ENCODE results near the gene PAMR1.
"Not testable (repeated sequence)": the region's sequence is repeated elsewhere in the genome, so short reads cannot be mapped to it uniquely, and the experiment has no call there.

Gene PAMR1

DNA sequence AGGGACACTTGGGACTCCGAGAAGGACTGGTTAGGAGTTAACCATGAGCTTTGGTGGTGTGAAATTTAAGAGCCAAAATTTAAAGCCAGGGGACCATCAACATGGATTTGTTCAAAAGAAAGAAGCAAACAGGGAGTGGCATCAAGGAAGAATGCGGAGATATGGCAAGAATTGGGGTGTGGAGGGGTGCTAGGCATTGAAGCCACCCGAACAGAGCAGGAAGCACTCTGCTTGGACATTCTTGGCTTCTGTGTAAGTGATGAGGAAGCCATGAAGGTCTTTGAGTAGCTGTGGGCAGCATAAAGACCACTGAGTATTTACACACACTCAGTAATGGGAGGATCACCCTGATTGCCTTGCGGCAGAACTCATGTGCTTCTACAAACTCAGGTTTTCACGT lies 27.2 kb upstream of the PAMR1 start:
- ChIA-PET POLR2A (no interaction called here), CTCF (no interaction called here)
- no peak for DNase-seq (ENCODE audit: extremely low spot score)
- TF ChIP-seq ZNF384 (IDR thresholded peaks at IDR 0.05) (no peak), LEF1 (IDR thresholded peaks at IDR 0.05; ENCODE audit: borderline replicate concordance) (no peak), BHLHE40 (IDR thresholded peaks at IDR 0.05; ENCODE audit: borderline replicate concordance) (no peak)

DNA sequence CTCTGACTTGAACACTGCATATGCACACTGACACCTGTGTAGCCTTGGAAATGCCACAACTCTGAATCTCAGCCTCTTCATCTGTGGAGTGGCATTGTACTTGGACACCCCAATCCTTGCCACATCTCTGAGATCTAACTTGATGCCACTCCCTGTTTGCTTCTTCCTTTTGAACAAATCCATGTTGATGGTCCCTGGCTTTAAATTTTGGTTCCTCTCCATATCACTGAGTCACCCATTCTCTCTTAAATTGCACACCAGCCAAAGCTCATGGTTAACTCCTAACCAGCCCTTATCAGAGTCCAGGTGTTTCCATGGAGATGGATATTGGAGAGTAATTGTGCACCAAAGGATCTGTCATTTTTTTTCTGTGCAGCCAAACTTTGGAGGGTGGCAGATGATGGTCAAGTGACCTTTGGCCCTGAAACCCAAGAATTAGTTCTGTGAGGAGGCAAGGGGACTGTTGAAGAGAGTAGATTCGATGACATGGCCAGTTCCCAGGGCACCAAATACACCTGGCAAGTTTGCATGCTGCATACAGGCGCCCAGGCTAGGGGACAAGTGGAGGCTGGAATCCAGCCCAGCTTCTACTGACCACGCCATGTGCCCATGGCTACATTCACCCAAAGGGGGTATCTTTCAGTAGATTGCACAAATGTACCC lies 25.1 kb upstream of the PAMR1 start:
- DNase-seq (ENCODE audit: extremely low spot score), result no peak
- TF ChIP-seq FOXK2 (IDR thresholded peaks at IDR 0.05), result no peak
- TF ChIP-seq ARNT (IDR thresholded peaks at IDR 0.05), result no peak
- no peak for TF ChIP-seq SUZ12 (IDR thresholded peaks at IDR 0.05)
- TF ChIP-seq HDGF (IDR thresholded peaks at IDR 0.05; ENCODE audit: borderline replicate concordance), result no peak
- TF ChIP-seq SP1 (IDR thresholded peaks at IDR 0.05), result no peak
- TF ChIP-seq FOXM1 (IDR thresholded peaks at IDR 0.05; ENCODE audit: borderline replicate concordance), result no peak
- TF ChIP-seq NFRKB (IDR thresholded peaks at IDR 0.05), result no peak
- TF ChIP-seq L3MBTL2 (conservative IDR thresholded peaks at IDR 0.05), result no peak
- TF ChIP-seq ZNF384 (IDR thresholded peaks at IDR 0.05), result no peak
- TF ChIP-seq FOXA1 (IDR thresholded peaks at IDR 0.05), result no peak
- no peak for TF ChIP-seq TARDBP (IDR thresholded peaks at IDR 0.05)
- no peak for TF ChIP-seq CTBP1 (IDR thresholded peaks at IDR 0.05; ENCODE audit: borderline replicate concordance)
- no peak for TF ChIP-seq PKNOX1 (IDR thresholded peaks at IDR 0.05)
- no peak for TF ChIP-seq BHLHE40 (IDR thresholded peaks at IDR 0.05; ENCODE audit: borderline replicate concordance)
- TF ChIP-seq ELF4 (IDR thresholded peaks at IDR 0.05), result no peak
- no peak for TF ChIP-seq LEF1 (IDR thresholded peaks at IDR 0.05; ENCODE audit: borderline replicate concordance)
- POLR2A ChIA-PET, result no interaction called here
- CTCF ChIA-PET, result interaction anchor here (0.6 to 1.6 kb wide), 3 partner anchors 270 to 708 kb away, joined by 3 to 5 read pairs (median 3); no protein-coding TSS in a partner anchor

GRCh38 chr11:35549787-35550186 lies 24.4 kb upstream of the PAMR1 start:
- no peak for TF ChIP-seq L3MBTL2 (conservative IDR thresholded peaks at IDR 0.05)
- no peak for TF ChIP-seq TARDBP (IDR thresholded peaks at IDR 0.05)
- TF ChIP-seq NFRKB (IDR thresholded peaks at IDR 0.05), result no peak
- TF ChIP-seq SUZ12 (IDR thresholded peaks at IDR 0.05), result no peak
- no peak for TF ChIP-seq BHLHE40 (IDR thresholded peaks at IDR 0.05; ENCODE audit: borderline replicate concordance)
- TF ChIP-seq ZNF384 (IDR thresholded peaks at IDR 0.05), result no peak
- TF ChIP-seq SP1 (IDR thresholded peaks at IDR 0.05), result no peak
- no peak for TF ChIP-seq LEF1 (IDR thresholded peaks at IDR 0.05; ENCODE audit: borderline replicate concordance)
- TF ChIP-seq ELF4 (IDR thresholded peaks at IDR 0.05), result no peak
- TF ChIP-seq PKNOX1 (IDR thresholded peaks at IDR 0.05), result no peak
- no peak for TF ChIP-seq HDGF (IDR thresholded peaks at IDR 0.05; ENCODE audit: borderline replicate concordance)
- TF ChIP-seq FOXK2 (IDR thresholded peaks at IDR 0.05), result no peak
- POLR2A ChIA-PET, result no interaction called here
- CTCF ChIA-PET, result interaction anchor here (0.8 kb wide), 1 partner anchor 709 kb away, joined by 3 read pairs; no protein-coding TSS in a partner anchor
- DNase-seq (ENCODE audit: extremely low spot score), result peak; percentile 22

DNA sequence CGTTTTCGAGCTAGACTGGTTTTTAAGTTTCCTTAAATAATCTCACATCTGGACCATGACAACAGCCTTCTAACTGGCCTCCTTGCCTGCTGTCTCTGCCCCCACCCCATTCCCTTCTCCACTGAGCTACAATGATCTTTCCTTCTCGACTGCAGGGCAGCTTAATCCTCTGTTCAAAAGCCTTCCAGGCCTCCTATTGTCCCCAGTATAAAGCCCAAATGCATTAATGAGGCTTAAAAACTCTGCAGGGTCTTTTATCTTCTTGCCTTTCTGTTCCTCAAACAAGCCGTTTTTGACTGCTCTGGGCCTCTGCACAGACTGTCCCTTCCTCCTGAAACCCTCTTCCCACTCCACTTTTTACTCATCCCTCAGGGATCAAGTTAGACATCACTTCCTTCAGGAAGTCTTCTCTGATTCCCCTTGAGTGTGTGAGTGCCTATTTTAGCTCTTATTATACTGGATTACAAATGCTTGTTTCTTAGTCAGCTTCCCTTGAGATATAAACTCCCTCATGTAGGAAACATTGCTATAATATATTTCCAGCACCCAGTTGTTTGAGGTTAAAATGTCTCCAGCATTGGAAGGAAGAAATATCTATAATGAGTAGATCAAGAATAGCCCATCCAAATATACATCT lies 23.6 kb upstream of the PAMR1 start:
- CTCF ChIA-PET, result no interaction called here
- no peak for DNase-seq (ENCODE audit: extremely low spot score)
- TF ChIP-seq FOXK2 (IDR thresholded peaks at IDR 0.05) (no peak), LEF1 (IDR thresholded peaks at IDR 0.05; ENCODE audit: borderline replicate concordance) (no peak), HDGF (IDR thresholded peaks at IDR 0.05; ENCODE audit: borderline replicate concordance) (no peak), NFRKB (IDR thresholded peaks at IDR 0.05) (no peak), TARDBP (IDR thresholded peaks at IDR 0.05) (no peak), FOXM1 (IDR thresholded peaks at IDR 0.05; ENCODE audit: borderline replicate concordance) (no peak)
- POLR2A ChIA-PET, result no interaction called here

GRCh38 chr11:35547995-35548394 lies 22.6 kb upstream of the PAMR1 start:
- POLR2A ChIA-PET; CTCF ChIA-PET; DNase-seq (ENCODE audit: extremely low spot score): not testable (repeated sequence)

DNA sequence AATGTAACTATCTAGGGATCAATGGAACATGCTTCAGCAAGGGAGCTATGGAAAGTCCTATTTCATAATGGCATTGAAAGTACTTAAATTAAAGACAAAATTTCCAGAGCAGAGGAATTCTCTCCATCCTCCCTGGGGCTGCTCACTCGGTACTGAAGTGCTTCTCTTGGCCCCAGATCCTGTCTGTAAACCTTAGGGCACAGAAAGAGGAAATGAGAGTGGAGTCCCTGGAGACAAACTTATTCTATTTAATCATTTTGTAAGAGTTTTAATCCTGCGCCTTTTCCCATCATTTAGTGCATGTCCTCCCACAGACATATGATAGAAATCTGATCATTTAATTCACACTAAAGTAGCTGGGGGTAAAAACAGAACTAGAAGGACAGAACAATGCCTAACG lies 20.9 kb upstream of the PAMR1 start:
- TF ChIP-seq FOXK2 (IDR thresholded peaks at IDR 0.05), result no peak
- no peak for TF ChIP-seq ELF4 (IDR thresholded peaks at IDR 0.05)
- no peak for TF ChIP-seq SP1 (IDR thresholded peaks at IDR 0.05)
- no peak for TF ChIP-seq SUZ12 (IDR thresholded peaks at IDR 0.05)
- no peak for TF ChIP-seq ARNT (IDR thresholded peaks at IDR 0.05)
- no peak for TF ChIP-seq TARDBP (IDR thresholded peaks at IDR 0.05)
- no peak for TF ChIP-seq HDGF (IDR thresholded peaks at IDR 0.05; ENCODE audit: borderline replicate concordance)
- TF ChIP-seq ZNF384 (IDR thresholded peaks at IDR 0.05), result no peak
- no peak for TF ChIP-seq CTBP1 (IDR thresholded peaks at IDR 0.05; ENCODE audit: borderline replicate concordance)
- no peak for TF ChIP-seq NFRKB (IDR thresholded peaks at IDR 0.05)
- TF ChIP-seq PKNOX1 (IDR thresholded peaks at IDR 0.05), result no peak
- no peak for TF ChIP-seq FOXA1 (IDR thresholded peaks at IDR 0.05)
- no peak for TF ChIP-seq FOXM1 (IDR thresholded peaks at IDR 0.05; ENCODE audit: borderline replicate concordance)
- no peak for TF ChIP-seq BHLHE40 (IDR thresholded peaks at IDR 0.05; ENCODE audit: borderline replicate concordance)
- no peak for TF ChIP-seq L3MBTL2 (conservative IDR thresholded peaks at IDR 0.05)
- DNase-seq (ENCODE audit: extremely low spot score), result no peak
- ChIA-PET CTCF (no interaction called here), POLR2A (no interaction called here)

Measured in HEK293T (cell line).